HG03520 (cell line): ENCODE measurements around the gene TMC1.
"Not testable (repeated sequence)": the region's sequence is repeated elsewhere in the genome, so short reads cannot be mapped to it uniquely, and the experiment has no call there.

Experiments used
- ATAC-seq: cut with Tn5 transposase; IDR thresholded peaks from one replicate; pipeline ENCODE4 v1.9.1; 2021; ENCODE audit warnings: mild to moderate bottlenecking, moderate library complexity; ENCODE audit not compliant: unreplicated experiment

The TMC1 gene

GRCh38 chr9:72808446-72808768 lies 287.0 kb downstream of the TMC1 start:
- ATAC-seq, result no peak

GRCh38 chr9:72809586-72809985 lies 288.2 kb downstream of the TMC1 start:
- no peak for ATAC-seq

- no peak for ATAC-seq
These were observed 291.2 kb downstream of the TMC1 start for GRCh38 chr9:72812559-72813111.

- no peak for ATAC-seq
These were observed 292.1 kb downstream of the TMC1 start for GRCh38 chr9:72813544-72813943.

- ATAC-seq, result no peak
These were observed 292.7 kb downstream of the TMC1 start for GRCh38 chr9:72814083-72814597.

GRCh38 chr9:72816666-72817065 lies 295.3 kb downstream of the TMC1 start:
- no peak for ATAC-seq

GRCh38 chr9:72817413-72817812 lies 296.0 kb downstream of the TMC1 start:
- no peak for ATAC-seq

- no peak for ATAC-seq
These were observed 297.0 kb downstream of the TMC1 start for GRCh38 chr9:72818385-72818784.

- ATAC-seq, result no peak
These were observed 302.6 kb downstream of the TMC1 start for GRCh38 chr9:72823971-72824370.

GRCh38 chr9:72826996-72827949 lies 305.9 kb downstream of the TMC1 start:
- no peak for ATAC-seq

- ATAC-seq, result no peak
These were observed 306.7 kb downstream of the TMC1 start for GRCh38 chr9:72827950-72828731.

- ATAC-seq, result no peak
These were observed 313.6 kb downstream of the TMC1 start for GRCh38 chr9:72834994-72835393.

- ATAC-seq, result no peak
These were observed 315.4 kb downstream of the TMC1 start for GRCh38 chr9:72836790-72837189.

GRCh38 chr9:72839085-72839484 lies 317.7 kb downstream of the TMC1 start:
- ATAC-seq, result no peak

GRCh38 chr9:72843520-72844439 lies 322.4 kb downstream of the TMC1 start:
- no peak for ATAC-seq

- no peak for ATAC-seq
These were observed 323.0 kb downstream of the TMC1 start for GRCh38 chr9:72844440-72844768.

- not testable (repeated sequence) for ATAC-seq
These were observed 323.6 kb downstream of the TMC1 start for GRCh38 chr9:72845052-72845451.

- ATAC-seq, result not testable (repeated sequence)
These were observed 328.8 kb downstream of the TMC1 start for GRCh38 chr9:72850209-72850608.

GRCh38 chr9:72855321-72855720 lies 333.9 kb downstream of the TMC1 start:
- no peak for ATAC-seq

GRCh38 chr9:72855890-72856523 lies 334.6 kb downstream of the TMC1 start:
- ATAC-seq, result no peak
